HCT116 (cell line): ENCODE results near the gene RPL12.
"Not testable (repeated sequence)": the region's sequence is repeated elsewhere in the genome, so short reads cannot be mapped to it uniquely, and the experiment has no call there.

Experiments used
- EZH2phosphoT487 ChIP-seq: fragments of 200-600 bp; IDR thresholded peaks from 2 replicates; pipeline ENCODE4 v1.6.1; 2018; ENCODE audit warnings: antibody characterized with exemption, borderline replicate concordance
- JUND ChIP-seq: IDR thresholded peaks from 2 replicates; pipeline ENCODE4 v1.6.1; 2012
- RAD21 ChIP-seq: IDR thresholded peaks from 2 replicates; pipeline ENCODE4 v1.6.1; 2012; ENCODE audit warnings: low read depth, mild to moderate bottlenecking
- YY1 ChIP-seq: IDR thresholded peaks from 2 replicates; pipeline ENCODE4 v1.6.1; 2011; ENCODE audit warnings: low read length, low read depth, moderate library complexity, mild to moderate bottlenecking; ENCODE audit not compliant: insufficient replicate concordance; ENCODE audit errors: extremely low read depth
- TF ChIP-seq, protein P1 (sequence below), 3 experiments: fragments of 200-600 bp in 1 of 3; sonication (generic) in 1 of 3; IDR thresholded peaks in 2 of 3; conservative IDR thresholded peaks in 1 of 3; 2 replicates each; pipeline ENCODE4 v1.5.1; 2012 to 2017; ENCODE audit warnings: low read depth in 2 of 3, low read length in 2 of 3, antibody characterized with exemption in 1 of 3, borderline replicate concordance in 1 of 3, control low read depth in 1 of 3, mild to moderate bottlenecking in 1 of 3, mixed read lengths in 1 of 3, mixed run types in 1 of 3, moderate library complexity in 1 of 3; ENCODE audit not compliant: insufficient read depth in 1 of 3

DNA sequence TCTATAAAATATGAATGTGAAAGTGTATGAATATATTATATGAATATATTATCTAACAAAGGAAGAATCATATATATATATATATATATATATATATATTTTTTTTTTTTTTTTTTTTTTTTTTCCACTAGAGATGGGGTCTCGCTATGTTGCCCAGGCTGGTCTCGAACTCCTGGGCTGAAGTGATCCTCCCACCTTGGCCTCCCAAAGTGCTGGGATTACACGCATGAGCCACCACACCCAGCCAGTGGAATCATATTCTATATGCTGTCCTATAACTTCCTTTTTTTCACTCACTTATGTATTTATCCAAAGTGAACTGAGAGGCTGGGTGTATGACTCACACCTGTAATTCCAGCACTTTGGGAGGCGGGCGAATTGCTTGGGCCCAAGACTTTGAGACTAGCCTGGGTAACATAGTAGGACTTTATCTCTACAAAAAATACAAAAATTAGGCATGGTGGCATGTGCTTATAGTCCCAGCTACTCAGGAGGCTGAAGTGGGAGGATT is 15.3 kb upstream of the RPL12 start:
- not testable (repeated sequence) for TF ChIP-seq YY1, JUND, EZH2phosphoT487, RAD21
- TF ChIP-seq, protein P1, sequence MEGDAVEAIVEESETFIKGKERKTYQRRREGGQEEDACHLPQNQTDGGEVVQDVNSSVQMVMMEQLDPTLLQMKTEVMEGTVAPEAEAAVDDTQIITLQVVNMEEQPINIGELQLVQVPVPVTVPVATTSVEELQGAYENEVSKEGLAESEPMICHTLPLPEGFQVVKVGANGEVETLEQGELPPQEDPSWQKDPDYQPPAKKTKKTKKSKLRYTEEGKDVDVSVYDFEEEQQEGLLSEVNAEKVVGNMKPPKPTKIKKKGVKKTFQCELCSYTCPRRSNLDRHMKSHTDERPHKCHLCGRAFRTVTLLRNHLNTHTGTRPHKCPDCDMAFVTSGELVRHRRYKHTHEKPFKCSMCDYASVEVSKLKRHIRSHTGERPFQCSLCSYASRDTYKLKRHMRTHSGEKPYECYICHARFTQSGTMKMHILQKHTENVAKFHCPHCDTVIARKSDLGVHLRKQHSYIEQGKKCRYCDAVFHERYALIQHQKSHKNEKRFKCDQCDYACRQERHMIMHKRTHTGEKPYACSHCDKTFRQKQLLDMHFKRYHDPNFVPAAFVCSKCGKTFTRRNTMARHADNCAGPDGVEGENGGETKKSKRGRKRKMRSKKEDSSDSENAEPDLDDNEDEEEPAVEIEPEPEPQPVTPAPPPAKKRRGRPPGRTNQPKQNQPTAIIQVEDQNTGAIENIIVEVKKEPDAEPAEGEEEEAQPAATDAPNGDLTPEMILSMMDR (IDR thresholded peaks at IDR 0.05 in 2 of 3, conservative IDR thresholded peaks at IDR 0.05 in 1 of 3; ENCODE audit: borderline replicate concordance in 1 of 3, insufficient read depth in 1 of 3, low read depth in 2 of 3, low read length in 2 of 3) = not testable (repeated sequence)
